Measurements from ENCODE around the gene TFAP2C.
"Not testable (repeated sequence)": the region's sequence is repeated elsewhere in the genome, so short reads cannot be mapped to it uniquely, and the experiment has no call there.

Gene TFAP2C

GRCh38 chr20:56653211-56653610, 24.1 kb downstream of the TFAP2C start:
- no peak for DNase-seq (ENCODE audit: low read depth)

GRCh38 chr20:56656632-56657031, 27.5 kb downstream of the TFAP2C start:
- DNase-seq (ENCODE audit: low read depth), result no peak

- no peak for DNase-seq (ENCODE audit: low read depth)
Observed at GRCh38 chr20:56657879-56658278, 28.8 kb downstream of the TFAP2C start.

- not testable (repeated sequence) for DNase-seq (ENCODE audit: low read depth)
Observed at GRCh38 chr20:56658341-56658947, 29.3 kb downstream of the TFAP2C start.

- no peak for DNase-seq (ENCODE audit: low read depth)
Observed at GRCh38 chr20:56663660-56664059, 34.6 kb downstream of the TFAP2C start.

GRCh38 chr20:56664796-56665195, 35.7 kb downstream of the TFAP2C start:
- DNase-seq (ENCODE audit: low read depth), result no peak

GRCh38 chr20:56665806-56666205, 36.7 kb downstream of the TFAP2C start:
- no peak for DNase-seq (ENCODE audit: low read depth)

GRCh38 chr20:56673450-56673849, 44.3 kb downstream of the TFAP2C start:
- DNase-seq (ENCODE audit: low read depth), result no peak

- DNase-seq (ENCODE audit: low read depth), result no peak
Observed at GRCh38 chr20:56676001-56676400, 46.9 kb downstream of the TFAP2C start.

- no peak for DNase-seq (ENCODE audit: low read depth)
Observed at GRCh38 chr20:56676679-56677078, 47.6 kb downstream of the TFAP2C start.

GRCh38 chr20:56683077-56683865, 54.2 kb downstream of the TFAP2C start:
- DNase-seq (ENCODE audit: low read depth), result no peak

- DNase-seq (ENCODE audit: low read depth), result no peak
Observed at GRCh38 chr20:56685879-56686278, 56.8 kb downstream of the TFAP2C start.

- DNase-seq (ENCODE audit: low read depth), result no peak
Observed at GRCh38 chr20:56687061-56687460, 58.0 kb downstream of the TFAP2C start.

- DNase-seq (ENCODE audit: low read depth), result no peak
Observed at GRCh38 chr20:56688106-56688505, 59.0 kb downstream of the TFAP2C start.
